ENCODE measurements around the gene GRIN3A.

GRIN3A gene

GRCh38 chr9:101533334-101534204 lies 204.9 kb downstream of the GRIN3A start, which contains the start of gene RNF20:
Gene RNF20 (plus strand): TSS chr9:101533853. CDS start chr9:101535424, 1,571 bp downstream.
- peaks cover 46% of the 10 kb centered on the region for H3K79me2 ChIP-seq (ENCODE audit: insufficient read depth, low read length)
- no peaks in the 10 kb centered on the region for H3K27me3 ChIP-seq (ENCODE audit: low read length)
- peak within 1 kb of the TSS; percentile 73 for H3K4me3 ChIP-seq (ENCODE audit: insufficient read depth, low read length, poor library complexity, severe bottlenecking)
- H4K20me1 ChIP-seq (ENCODE audit: low read depth, low read length), result peaks cover 12% of the 10 kb centered on the region
- H3F3A ChIP-seq (ENCODE audit: insufficient read depth), result no peaks in the 10 kb centered on the region
- H3K9me2 ChIP-seq (replicated peaks; ENCODE audit: insufficient read depth, low read length), result no peaks in the 10 kb centered on the region
- H3K27ac ChIP-seq (ENCODE audit: low read depth, low read length), result peak within 1 kb of the TSS; percentile 82
- no peaks in the 10 kb centered on the region for H3K9me3 ChIP-seq (ENCODE audit: insufficient read depth, low read length)
- peak within 1 kb of the TSS; percentile 78 for H3K9ac ChIP-seq (ENCODE audit: low read length)
- TF ChIP-seq, protein P1, sequence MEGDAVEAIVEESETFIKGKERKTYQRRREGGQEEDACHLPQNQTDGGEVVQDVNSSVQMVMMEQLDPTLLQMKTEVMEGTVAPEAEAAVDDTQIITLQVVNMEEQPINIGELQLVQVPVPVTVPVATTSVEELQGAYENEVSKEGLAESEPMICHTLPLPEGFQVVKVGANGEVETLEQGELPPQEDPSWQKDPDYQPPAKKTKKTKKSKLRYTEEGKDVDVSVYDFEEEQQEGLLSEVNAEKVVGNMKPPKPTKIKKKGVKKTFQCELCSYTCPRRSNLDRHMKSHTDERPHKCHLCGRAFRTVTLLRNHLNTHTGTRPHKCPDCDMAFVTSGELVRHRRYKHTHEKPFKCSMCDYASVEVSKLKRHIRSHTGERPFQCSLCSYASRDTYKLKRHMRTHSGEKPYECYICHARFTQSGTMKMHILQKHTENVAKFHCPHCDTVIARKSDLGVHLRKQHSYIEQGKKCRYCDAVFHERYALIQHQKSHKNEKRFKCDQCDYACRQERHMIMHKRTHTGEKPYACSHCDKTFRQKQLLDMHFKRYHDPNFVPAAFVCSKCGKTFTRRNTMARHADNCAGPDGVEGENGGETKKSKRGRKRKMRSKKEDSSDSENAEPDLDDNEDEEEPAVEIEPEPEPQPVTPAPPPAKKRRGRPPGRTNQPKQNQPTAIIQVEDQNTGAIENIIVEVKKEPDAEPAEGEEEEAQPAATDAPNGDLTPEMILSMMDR (IDR thresholded peaks at IDR 0.05; ENCODE audit: insufficient read depth, low read length, poor library complexity, severe bottlenecking), result no peak
- TF ChIP-seq EZH2phosphoT487 (conservative IDR thresholded peaks at IDR 0.05; ENCODE audit: low read length), result no peak
- H3K36me3 ChIP-seq (ENCODE audit: low read length), result peaks cover 17% of the 10 kb centered on the region; the same call in 1 of the 2 replicates
- H3K4me2 ChIP-seq (ENCODE audit: low read depth, low read length, poor library complexity, severe bottlenecking), result peak within 1 kb of the TSS; percentile 92
- peak within 1 kb of the TSS; percentile 97 for H2AFZ ChIP-seq (ENCODE audit: low read depth, low read length, severe bottlenecking)

GRCh38 chr9:101530076-101530711 lies 208.3 kb downstream of the GRIN3A start:
- H3F3A ChIP-seq (ENCODE audit: insufficient read depth), result no peaks in the 10 kb centered on the region
- H3K9me3 ChIP-seq (ENCODE audit: insufficient read depth, low read length), result no peaks in the 10 kb centered on the region
- no peaks in the 10 kb centered on the region for H4K20me1 ChIP-seq (ENCODE audit: low read depth, low read length)
- H3K9me2 ChIP-seq (replicated peaks; ENCODE audit: insufficient read depth, low read length), result no peaks in the 10 kb centered on the region
- no peak overlapping the region for H3K4me3 ChIP-seq (ENCODE audit: insufficient read depth, low read length, poor library complexity, severe bottlenecking)
- no peak overlapping the region for H3K4me2 ChIP-seq (ENCODE audit: low read depth, low read length, poor library complexity, severe bottlenecking)
- TF ChIP-seq EZH2phosphoT487 (conservative IDR thresholded peaks at IDR 0.05; ENCODE audit: low read length), result no peak
- TF ChIP-seq, protein P1 (IDR thresholded peaks at IDR 0.05; ENCODE audit: insufficient read depth, low read length, poor library complexity, severe bottlenecking), result peak; percentile 48
- no peak overlapping the region for H3K27ac ChIP-seq (ENCODE audit: low read depth, low read length)
- H3K9ac ChIP-seq (ENCODE audit: low read length), result no peak overlapping the region
- H2AFZ ChIP-seq (ENCODE audit: low read depth, low read length, severe bottlenecking), result no peak overlapping the region
- no peaks in the 10 kb centered on the region for H3K36me3 ChIP-seq (ENCODE audit: low read length)
- peaks cover 13% of the 10 kb centered on the region for H3K79me2 ChIP-seq (ENCODE audit: insufficient read depth, low read length)
- no peaks in the 10 kb centered on the region for H3K27me3 ChIP-seq (ENCODE audit: low read length)

- no peaks in the 10 kb centered on the region for H4K20me1 ChIP-seq (ENCODE audit: low read depth, low read length)
- no peak for TF ChIP-seq EZH2phosphoT487 (conservative IDR thresholded peaks at IDR 0.05; ENCODE audit: low read length)
- TF ChIP-seq, protein P1 (IDR thresholded peaks at IDR 0.05; ENCODE audit: insufficient read depth, low read length, poor library complexity, severe bottlenecking), result no peak
- no peaks in the 10 kb centered on the region for H3K36me3 ChIP-seq (ENCODE audit: low read length)
- no peaks in the 10 kb centered on the region for H3K9me2 ChIP-seq (replicated peaks; ENCODE audit: insufficient read depth, low read length)
- H3K27ac ChIP-seq (ENCODE audit: low read depth, low read length), result no peak overlapping the region
- H3K79me2 ChIP-seq (ENCODE audit: insufficient read depth, low read length), result no peaks in the 10 kb centered on the region
- H3K9ac ChIP-seq (ENCODE audit: low read length), result no peak overlapping the region
- H3K27me3 ChIP-seq (ENCODE audit: low read length), result no peaks in the 10 kb centered on the region
- H3K4me3 ChIP-seq (ENCODE audit: insufficient read depth, low read length, poor library complexity, severe bottlenecking), result no peak overlapping the region
- no peaks in the 10 kb centered on the region for H3F3A ChIP-seq (ENCODE audit: insufficient read depth)
- H3K9me3 ChIP-seq (ENCODE audit: insufficient read depth, low read length), result no peaks in the 10 kb centered on the region
- H2AFZ ChIP-seq (ENCODE audit: low read depth, low read length, severe bottlenecking), result no peak overlapping the region
- H3K4me2 ChIP-seq (ENCODE audit: low read depth, low read length, poor library complexity, severe bottlenecking), result no peak overlapping the region
Measured at GRCh38 chr9:101528015-101528414, 210.4 kb downstream of the GRIN3A start.
